Skeletal muscle satellite cell (primary cell): ENCODE results near the gene LRRC36.
"Not testable (repeated sequence)": the region's sequence is repeated elsewhere in the genome, so short reads cannot be mapped to it uniquely, and the experiment has no call there.

Source experiments
- H3K27me3 ChIP-seq: 2 replicates; pipeline ENCODE4 v1.7.0; 2013; ENCODE audit warnings: low read length; ENCODE audit not compliant: control insufficient read depth, insufficient read depth
- H3K36me3 ChIP-seq: 2 replicates; pipeline ENCODE4 v1.7.0; 2013; ENCODE audit warnings: mild to moderate bottlenecking, control low read depth, low read length; ENCODE audit not compliant: insufficient read depth
- H3K4me1 ChIP-seq: 2 replicates; pipeline ENCODE4 v1.7.0; 2013; ENCODE audit warnings: low read length; ENCODE audit not compliant: control insufficient read depth, insufficient read depth
- H3K4me2 ChIP-seq: 2 replicates; pipeline ENCODE4 v1.7.0; 2013; ENCODE audit warnings: mild to moderate bottlenecking, low read length
- H3K4me3 ChIP-seq: 2 replicates; pipeline ENCODE4 v1.7.0; 2013; ENCODE audit warnings: low read length
- H3K9ac ChIP-seq: 2 replicates; pipeline ENCODE4 v1.7.0; 2013; ENCODE audit warnings: mild to moderate bottlenecking, low read depth, low read length, moderate library complexity
- H3K9me3 ChIP-seq: replicated peaks from 2 replicates; pipeline ENCODE4 v1.7.0; 2013; ENCODE audit warnings: mild to moderate bottlenecking, control low read depth, low read length

LRRC36 gene

GRCh38 chr16:67356396-67356795, 29.8 kb downstream of the LRRC36 start:
- H3K4me1 ChIP-seq = no peaks in the 10 kb centered on the region
- H3K4me2 ChIP-seq = no peak overlapping the region
- H3K9me3 ChIP-seq = no peaks in the 10 kb centered on the region
- no peaks in the 10 kb centered on the region for H3K36me3 ChIP-seq
- H3K4me3 ChIP-seq = no peak overlapping the region
- H3K27me3 ChIP-seq = peaks cover 55% of the 10 kb centered on the region
- no peak overlapping the region for H3K9ac ChIP-seq

GRCh38 chr16:67357561-67357960, 30.9 kb downstream of the LRRC36 start:
- H3K4me3 ChIP-seq = no peak overlapping the region
- peaks cover 55% of the 10 kb centered on the region for H3K27me3 ChIP-seq
- H3K36me3 ChIP-seq = no peaks in the 10 kb centered on the region
- no peak overlapping the region for H3K9ac ChIP-seq
- no peaks in the 10 kb centered on the region for H3K4me1 ChIP-seq
- no peak overlapping the region for H3K4me2 ChIP-seq
- H3K9me3 ChIP-seq = no peaks in the 10 kb centered on the region

GRCh38 chr16:67359540-67360269, 33.1 kb downstream of the LRRC36 start:
- not testable (repeated sequence) for H3K9me3 ChIP-seq, H3K4me2 ChIP-seq, H3K36me3 ChIP-seq, H3K4me3 ChIP-seq, H3K4me1 ChIP-seq, H3K9ac ChIP-seq
- H3K27me3 ChIP-seq = peaks cover 63% of the 10 kb centered on the region

- Histone ChIP-seq H3K27me3 (peaks cover 65% of the 10 kb centered on the region), H3K4me2 (no peak overlapping the region), H3K4me1 (no peaks in the 10 kb centered on the region), H3K9ac (no peak overlapping the region), H3K36me3 (no peaks in the 10 kb centered on the region), H3K4me3 (no peak overlapping the region), H3K9me3 (no peaks in the 10 kb centered on the region)
Observed at GRCh38 chr16:67361038-67361437, 34.4 kb downstream of the LRRC36 start.

GRCh38 chr16:67364600-67365235, 38.1 kb downstream of the LRRC36 start:
- Histone ChIP-seq H3K27me3 (peaks cover 69% of the 10 kb centered on the region), H3K36me3 (no peaks in the 10 kb centered on the region), H3K9ac (no peak overlapping the region), H3K4me1 (no peaks in the 10 kb centered on the region), H3K4me2 (no peak overlapping the region), H3K4me3 (no peak overlapping the region), H3K9me3 (no peaks in the 10 kb centered on the region)

- H3K27me3 ChIP-seq = peaks cover 48% of the 10 kb centered on the region
- H3K4me1 ChIP-seq = no peaks in the 10 kb centered on the region
- H3K36me3 ChIP-seq = no peaks in the 10 kb centered on the region
- no peak overlapping the region for H3K4me3 ChIP-seq
- no peak overlapping the region for H3K4me2 ChIP-seq
- no peak overlapping the region for H3K9ac ChIP-seq
- no peaks in the 10 kb centered on the region for H3K9me3 ChIP-seq
Observed at GRCh38 chr16:67370661-67371060, 44.0 kb downstream of the LRRC36 start.

- H3K27me3 ChIP-seq = peaks cover 41% of the 10 kb centered on the region
- H3K4me3 ChIP-seq = no peak overlapping the region
- no peaks in the 10 kb centered on the region for H3K9me3 ChIP-seq
- no peak overlapping the region for H3K9ac ChIP-seq
- no peaks in the 10 kb centered on the region for H3K4me1 ChIP-seq
- H3K4me2 ChIP-seq = no peak overlapping the region
- H3K36me3 ChIP-seq = no peaks in the 10 kb centered on the region
Observed at GRCh38 chr16:67372664-67373063, 46.0 kb downstream of the LRRC36 start.

- H3K9me3 ChIP-seq, H3K9ac ChIP-seq, H3K27me3 ChIP-seq, H3K4me2 ChIP-seq, H3K36me3 ChIP-seq, H3K4me3 ChIP-seq, H3K4me1 ChIP-seq: not testable (repeated sequence)
Observed at GRCh38 chr16:67376012-67376411, 49.4 kb downstream of the LRRC36 start.

GRCh38 chr16:67378642-67379041, 52.0 kb downstream of the LRRC36 start:
- Histone ChIP-seq H3K4me3 (no peak overlapping the region), H3K9ac (no peak overlapping the region), H3K27me3 (peaks cover 5% of the 10 kb centered on the region), H3K4me2 (no peak overlapping the region), H3K9me3 (no peaks in the 10 kb centered on the region), H3K4me1 (no peaks in the 10 kb centered on the region), H3K36me3 (no peaks in the 10 kb centered on the region)

GRCh38 chr16:67383284-67383683, 56.7 kb downstream of the LRRC36 start:
- Histone ChIP-seq H3K4me3 (no peak overlapping the region), H3K4me2 (no peak overlapping the region), H3K27me3 (peaks cover 27% of the 10 kb centered on the region), H3K4me1 (no peaks in the 10 kb centered on the region), H3K36me3 (no peaks in the 10 kb centered on the region), H3K9ac (no peak overlapping the region), H3K9me3 (no peaks in the 10 kb centered on the region)

- no peaks in the 10 kb centered on the region for H3K36me3 ChIP-seq
- H3K9ac ChIP-seq = no peak overlapping the region
- H3K27me3 ChIP-seq = peaks cover 29% of the 10 kb centered on the region
- H3K4me2 ChIP-seq = no peak overlapping the region
- no peak overlapping the region for H3K4me3 ChIP-seq
- H3K4me1 ChIP-seq = peaks cover 3% of the 10 kb centered on the region
- H3K9me3 ChIP-seq = no peaks in the 10 kb centered on the region
Observed at GRCh38 chr16:67384778-67385510, 58.3 kb downstream of the LRRC36 start.
